ENCODE data around the gene SPNS2. TPM values are rescaled to one million over a fixed set of nuclear protein-coding genes. Genes with fewer than 3 reads are reported as not detected.

SPNS2 gene
- total RNA-seq, 4 donors from 2014 or later: 10.0 to 19.9 (median 18.8) TPM

DNA sequence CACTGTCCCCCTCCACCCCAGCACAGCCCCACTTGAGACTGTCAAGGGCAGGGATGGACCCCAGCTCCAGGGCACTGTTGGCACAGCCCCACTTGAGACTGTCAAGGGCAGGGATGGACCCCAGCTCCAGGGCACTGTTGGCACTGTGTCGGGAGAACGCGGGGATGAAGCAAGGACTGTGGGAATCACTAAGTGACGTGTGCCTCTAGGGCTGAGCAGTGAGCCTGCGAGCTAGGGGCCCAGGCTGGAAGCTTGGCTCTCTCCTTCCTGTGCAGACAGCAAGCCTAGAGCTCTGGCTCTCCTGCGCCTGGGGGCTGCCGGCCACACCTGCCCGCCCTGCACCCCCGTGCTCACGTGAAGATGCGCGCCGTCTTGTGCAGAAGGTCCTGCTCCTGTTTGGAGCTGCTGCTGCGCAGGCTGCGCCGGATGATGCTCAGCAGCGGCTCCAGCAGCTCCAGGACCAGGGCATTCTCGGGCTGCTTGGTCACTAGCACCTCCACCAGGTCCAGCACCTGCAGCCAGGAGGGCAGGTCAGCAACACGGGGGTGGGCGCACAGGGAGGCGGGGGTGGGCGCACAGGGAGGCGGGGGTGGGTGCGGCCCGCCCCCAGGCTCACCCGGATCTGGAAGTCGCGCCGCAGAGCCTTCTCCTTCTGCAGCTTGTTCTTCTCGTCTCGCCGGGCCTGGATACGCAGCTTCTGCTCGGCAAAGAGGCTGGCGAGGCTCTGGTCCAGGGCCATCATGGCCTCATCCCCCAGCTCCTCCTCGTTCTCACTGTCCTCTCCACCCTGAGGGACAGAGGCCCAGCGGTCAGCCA is 45.7 kb downstream of the SPNS2 start:
- Histone ChIP-seq H3K9me3 (no peaks in the 10 kb centered on the region), H3K4me1 (peaks cover 18 to 29% (median 23%) of the 10 kb centered on the region in 4 donors), H3K4me3 (no peak overlapping the region), H3K27ac (replicated peaks in 1 of 4) (no peak overlapping the region), H3K27me3 (no peaks in the 10 kb centered on the region), H3K36me3 (peaks cover 77 to 100% (median 99%) of the 10 kb centered on the region in 4 donors)
- intact Hi-C loops (cut with DNase I): no loop called here
- 94% methylated on average over 20 of the region's 37 CpGs for WGBS
- no peak for TF ChIP-seq EP300 (IDR thresholded peaks at IDR 0.05)
- no peak for DNase-seq (ENCODE audit: extremely low spot score)

DNA sequence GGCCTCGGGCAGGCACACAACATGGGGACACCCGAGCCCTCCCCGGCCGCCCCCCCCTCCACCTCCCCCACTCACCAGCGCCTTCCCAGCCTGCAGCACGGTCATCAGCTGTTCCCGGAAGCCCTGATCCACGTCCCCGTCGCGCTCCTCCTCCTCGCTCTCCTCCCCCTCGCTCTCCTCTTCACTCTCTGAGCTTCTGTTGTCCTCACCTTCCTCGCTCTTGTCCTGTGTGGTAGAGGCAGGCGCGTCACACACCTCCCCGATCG is 46.2 kb downstream of the SPNS2 start:
- H3K4me3 ChIP-seq: no peak overlapping the region
- TF ChIP-seq EP300 (IDR thresholded peaks at IDR 0.05): no peak
- TF ChIP-seq, protein P1, sequence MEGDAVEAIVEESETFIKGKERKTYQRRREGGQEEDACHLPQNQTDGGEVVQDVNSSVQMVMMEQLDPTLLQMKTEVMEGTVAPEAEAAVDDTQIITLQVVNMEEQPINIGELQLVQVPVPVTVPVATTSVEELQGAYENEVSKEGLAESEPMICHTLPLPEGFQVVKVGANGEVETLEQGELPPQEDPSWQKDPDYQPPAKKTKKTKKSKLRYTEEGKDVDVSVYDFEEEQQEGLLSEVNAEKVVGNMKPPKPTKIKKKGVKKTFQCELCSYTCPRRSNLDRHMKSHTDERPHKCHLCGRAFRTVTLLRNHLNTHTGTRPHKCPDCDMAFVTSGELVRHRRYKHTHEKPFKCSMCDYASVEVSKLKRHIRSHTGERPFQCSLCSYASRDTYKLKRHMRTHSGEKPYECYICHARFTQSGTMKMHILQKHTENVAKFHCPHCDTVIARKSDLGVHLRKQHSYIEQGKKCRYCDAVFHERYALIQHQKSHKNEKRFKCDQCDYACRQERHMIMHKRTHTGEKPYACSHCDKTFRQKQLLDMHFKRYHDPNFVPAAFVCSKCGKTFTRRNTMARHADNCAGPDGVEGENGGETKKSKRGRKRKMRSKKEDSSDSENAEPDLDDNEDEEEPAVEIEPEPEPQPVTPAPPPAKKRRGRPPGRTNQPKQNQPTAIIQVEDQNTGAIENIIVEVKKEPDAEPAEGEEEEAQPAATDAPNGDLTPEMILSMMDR (IDR thresholded peaks at IDR 0.05): no peak
- intact Hi-C loops (cut with DNase I): no loop called here
- H3K9me3 ChIP-seq: no peaks in the 10 kb centered on the region
- H3K4me1 ChIP-seq: peaks cover 13 to 23% (median 18%) of the 10 kb centered on the region in 4 donors
- H3K27me3 ChIP-seq: no peaks in the 10 kb centered on the region
- peaks cover 76 to 100% (median 99%) of the 10 kb centered on the region in 4 donors for H3K36me3 ChIP-seq
- WGBS: 86% methylated on average over 18 of the region's 18 CpGs
- no peak for DNase-seq (ENCODE audit: extremely low spot score)
- H3K27ac ChIP-seq (replicated peaks in 1 of 4): no peak overlapping the region

DNA sequence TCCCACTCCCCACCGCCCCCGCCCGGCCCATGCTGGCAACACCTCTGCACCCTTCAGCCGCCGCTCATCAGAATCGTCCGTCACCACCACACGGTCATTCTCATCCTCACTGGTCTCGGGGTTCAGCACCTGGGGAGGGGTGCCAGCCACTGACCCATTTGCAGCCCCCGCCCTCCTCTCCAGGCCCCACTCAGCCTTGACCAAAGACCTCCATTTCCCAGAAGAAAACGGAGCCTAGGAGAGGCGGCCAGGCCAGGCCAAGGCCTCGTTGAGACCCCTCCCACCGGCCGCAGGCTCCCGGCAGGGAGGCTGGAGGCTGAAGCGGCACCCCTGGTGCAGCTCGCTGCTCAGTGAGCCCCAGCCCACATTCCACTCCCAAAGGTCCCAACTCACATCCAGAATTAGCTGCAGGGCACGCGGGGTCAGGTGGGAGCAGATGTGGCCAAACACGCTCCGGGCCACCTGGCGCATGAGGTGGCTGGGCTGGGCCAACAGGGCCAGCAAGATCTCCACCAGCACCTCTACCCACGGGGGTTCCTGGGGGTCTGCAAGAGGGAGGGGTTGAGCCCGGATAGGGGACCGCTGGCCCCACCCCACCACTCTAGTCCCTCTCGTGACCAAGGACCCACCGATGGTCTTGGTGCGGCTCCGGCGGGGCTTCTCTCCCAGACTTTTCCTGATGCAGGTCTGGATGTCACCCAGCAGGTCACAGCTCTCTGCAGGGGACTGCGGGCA is 46.7 kb downstream of the SPNS2 start:
- TF ChIP-seq, protein P1 (IDR thresholded peaks at IDR 0.05): no peak
- TF ChIP-seq POLR2A (IDR thresholded peaks at IDR 0.05; ENCODE audit: low read depth) (no peak), POLR2AphosphoS5 (IDR thresholded peaks at IDR 0.05) (no peak)
- intact Hi-C loops (cut with DNase I): no loop called here
- peaks cover 78 to 100% (median 99%) of the 10 kb centered on the region in 4 donors for H3K36me3 ChIP-seq
- no peak overlapping the region for H3K4me3 ChIP-seq
- H3K27me3 ChIP-seq: no peaks in the 10 kb centered on the region
- peaks cover 8 to 18% (median 16%) of the 10 kb centered on the region in 4 donors for H3K4me1 ChIP-seq
- no peak overlapping the region for H3K27ac ChIP-seq (replicated peaks in 1 of 4)
- no peak for DNase-seq (ENCODE audit: extremely low spot score)
- no peaks in the 10 kb centered on the region for H3K9me3 ChIP-seq
- WGBS: 87% methylated on average over 21 of the region's 32 CpGs

DNA sequence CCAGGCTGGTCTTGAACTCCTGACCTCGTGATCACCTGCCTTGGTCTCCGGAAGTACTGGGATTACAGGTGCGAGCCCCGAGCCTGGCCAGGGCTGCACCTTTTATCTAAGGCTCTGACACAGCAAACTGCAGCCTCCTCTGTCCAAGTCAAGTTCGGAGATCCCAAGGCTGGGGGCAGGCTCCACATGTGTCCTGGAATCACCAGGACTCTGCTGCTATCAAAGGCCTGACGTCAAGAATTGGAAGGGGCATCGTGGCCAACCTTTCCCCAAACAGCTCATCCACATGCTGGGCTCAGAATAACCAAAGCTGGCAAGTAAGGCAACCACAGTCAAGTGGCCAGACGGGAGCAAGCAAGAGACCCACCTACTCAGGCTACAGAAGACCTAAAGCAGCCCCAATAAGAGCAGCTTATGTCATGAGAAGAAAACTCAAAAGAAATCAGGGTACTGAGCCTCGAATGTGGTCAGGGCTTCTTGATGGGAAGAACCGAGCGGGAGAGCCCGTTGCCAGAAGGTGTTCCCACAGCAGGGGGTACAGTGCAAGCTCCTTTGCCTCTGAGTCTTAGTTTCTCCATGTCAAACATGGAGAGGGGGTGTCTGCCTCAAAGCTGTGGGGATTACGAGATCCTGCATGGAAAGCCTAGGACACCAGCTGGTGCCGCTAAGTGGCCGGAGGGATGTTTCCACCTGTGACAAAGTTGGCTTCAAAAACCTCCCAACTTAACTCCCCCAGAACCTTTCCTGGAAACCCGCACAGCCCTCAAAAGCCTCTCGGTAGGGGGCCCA is 48.6 kb downstream of the SPNS2 start:
- intact Hi-C loops (cut with DNase I): no loop called here
- H3K27ac ChIP-seq (replicated peaks in 1 of 4): no peak overlapping the region
- DNase-seq (ENCODE audit: extremely low spot score): no peak
- H3K36me3 ChIP-seq: peaks cover 76 to 100% (median 100%) of the 10 kb centered on the region in 4 donors
- no peak for TF ChIP-seq EP300 (IDR thresholded peaks at IDR 0.05)
- no peak for TF ChIP-seq POLR2A (IDR thresholded peaks at IDR 0.05; ENCODE audit: low read depth)
- TF ChIP-seq POLR2AphosphoS5 (IDR thresholded peaks at IDR 0.05): no peak
- TF ChIP-seq, protein P1 (IDR thresholded peaks at IDR 0.05): no peak
- H3K9me3 ChIP-seq: no peaks in the 10 kb centered on the region
- no peaks in the 10 kb centered on the region for H3K27me3 ChIP-seq
- WGBS: 92% methylated on average over 13 of the region's 17 CpGs
- no peaks in the 10 kb centered on the region for H3K4me1 ChIP-seq
- H3K4me3 ChIP-seq: no peak overlapping the region

DNA sequence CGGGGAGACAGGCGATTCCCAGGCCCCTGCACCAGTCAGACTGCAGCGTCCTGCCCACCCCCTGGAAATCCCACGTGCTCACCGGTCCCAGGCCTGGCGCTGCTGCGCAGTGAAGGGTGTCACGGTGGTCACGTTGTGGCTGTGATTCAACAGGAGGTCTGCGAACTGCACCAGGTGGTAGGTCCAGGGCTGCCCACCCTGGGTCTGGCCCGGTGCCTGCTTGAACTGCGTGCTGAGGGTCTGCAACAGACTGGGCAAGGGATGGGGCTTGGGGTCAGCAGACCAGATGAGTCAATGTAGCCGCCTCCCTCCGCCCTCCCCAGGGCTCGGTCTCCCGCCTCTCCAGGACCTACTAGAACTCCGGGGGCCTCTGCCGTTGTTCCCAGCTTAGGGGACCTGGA is 49.4 kb downstream of the SPNS2 start:
- no peaks in the 10 kb centered on the region for H3K4me1 ChIP-seq
- WGBS: 97% methylated on average over 11 of the region's 18 CpGs
- intact Hi-C loops (cut with DNase I): no loop called here
- TF ChIP-seq, protein P1 (IDR thresholded peaks at IDR 0.05): no peak
- TF ChIP-seq POLR2AphosphoS5 (IDR thresholded peaks at IDR 0.05) (no peak), EP300 (IDR thresholded peaks at IDR 0.05) (no peak), POLR2A (IDR thresholded peaks at IDR 0.05; ENCODE audit: low read depth) (no peak)
- no peaks in the 10 kb centered on the region for H3K27me3 ChIP-seq
- H3K27ac ChIP-seq (replicated peaks in 1 of 4): no peak overlapping the region
- H3K9me3 ChIP-seq: no peaks in the 10 kb centered on the region
- H3K4me3 ChIP-seq: no peak overlapping the region
- peaks cover 73 to 100% (median 100%) of the 10 kb centered on the region in 4 donors for H3K36me3 ChIP-seq
- no peak for DNase-seq (ENCODE audit: extremely low spot score)
